ENCODE data around the gene RNLS.

RNLS gene

DNA sequence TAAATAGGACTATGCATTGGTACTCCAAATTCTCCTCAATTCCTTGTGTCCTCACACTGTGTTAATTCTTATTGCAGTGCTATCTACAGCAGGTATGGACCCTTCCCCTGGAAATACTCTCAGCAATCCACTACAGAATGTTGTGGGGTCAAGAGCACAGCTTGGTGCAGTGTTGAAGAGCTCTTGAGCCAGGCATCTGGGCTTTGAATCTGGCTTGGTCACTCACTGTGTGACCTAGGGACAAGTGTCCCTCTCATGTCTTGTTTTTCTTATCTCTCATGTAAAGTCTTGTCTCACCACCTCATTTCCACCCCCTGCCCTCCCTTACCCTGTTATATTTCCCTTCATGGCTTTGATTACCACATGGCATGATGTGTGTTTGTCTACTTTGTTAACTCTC, 159.4 kb downstream of the RNLS start:
- no peak for DNase-seq

GRCh38 chr10:88421590-88421989, 161.5 kb downstream of the RNLS start:
- DNase-seq: no peak

DNA sequence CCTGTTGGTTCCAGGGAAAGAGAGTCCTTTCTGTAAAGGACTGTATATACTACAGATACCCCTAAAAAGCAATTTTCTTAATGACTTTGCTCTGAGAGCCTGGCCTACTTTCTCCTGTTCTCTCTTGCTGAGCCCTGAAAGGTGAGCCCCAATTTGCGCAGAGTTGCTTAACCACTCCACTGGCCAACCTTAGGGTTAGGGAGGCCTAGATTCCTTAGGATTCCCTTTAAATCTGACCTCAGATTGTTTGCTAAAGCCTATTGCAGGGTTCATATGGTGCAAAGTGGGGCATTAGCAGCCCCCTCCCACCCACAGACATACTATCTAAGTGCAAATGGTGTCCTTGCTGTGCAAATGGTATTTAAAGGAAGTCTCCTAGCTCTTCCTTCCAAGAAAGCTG, 164.2 kb downstream of the RNLS start:
- DNase-seq: no peak

DNA sequence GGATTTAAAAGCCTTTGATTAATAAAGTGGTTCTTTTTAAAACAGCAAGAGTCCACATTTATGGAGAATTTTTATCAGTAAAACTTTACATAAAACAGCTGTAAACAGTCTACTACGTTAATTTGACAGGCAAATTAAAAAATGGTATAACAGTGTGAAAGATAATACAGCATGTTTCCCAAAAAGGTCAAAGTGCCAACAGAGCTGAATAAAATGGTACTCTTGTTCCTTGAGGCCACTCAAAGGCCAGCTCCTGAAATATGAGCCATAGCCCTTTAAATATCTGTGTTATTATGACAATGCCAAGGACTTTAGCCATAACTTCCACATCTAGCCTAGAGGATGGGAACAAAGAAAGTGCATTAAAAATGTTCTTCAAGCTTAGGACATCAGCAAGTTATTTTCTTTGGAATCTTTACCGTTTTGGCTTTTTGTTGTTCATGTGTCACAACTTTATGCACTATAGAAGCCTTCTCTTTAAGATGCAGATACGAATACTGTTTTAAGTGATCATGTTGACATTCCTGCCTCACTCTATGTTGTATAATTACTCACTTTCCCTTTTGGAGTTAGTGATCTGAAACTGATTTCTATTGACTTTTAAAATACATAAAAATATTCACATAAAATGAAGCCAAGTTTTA, 165.6 kb downstream of the RNLS start:
- DNase-seq: no peak

DNA sequence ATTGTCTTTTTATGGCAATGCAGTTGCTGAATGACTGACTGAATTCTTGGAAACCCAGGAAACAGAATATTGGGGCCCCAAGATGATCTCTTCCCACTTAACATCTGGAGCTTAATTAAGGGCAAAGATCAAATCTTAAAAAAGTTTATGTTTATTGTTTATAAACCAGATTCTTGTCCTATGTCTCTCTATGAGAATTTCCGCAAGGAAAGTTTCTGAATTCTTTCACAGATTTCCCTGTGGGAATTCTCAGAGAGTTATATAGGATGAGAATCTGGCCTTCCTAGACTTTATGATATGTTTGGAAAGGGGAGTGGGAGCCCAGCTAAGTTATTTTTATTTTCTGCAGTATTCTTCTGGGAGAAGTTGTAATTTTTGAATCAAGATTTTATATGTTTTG, 166.3 kb downstream of the RNLS start:
- no peak for DNase-seq

GRCh38 chr10:88415533-88416130, 167.5 kb downstream of the RNLS start:
- DNase-seq: no peak

DNA sequence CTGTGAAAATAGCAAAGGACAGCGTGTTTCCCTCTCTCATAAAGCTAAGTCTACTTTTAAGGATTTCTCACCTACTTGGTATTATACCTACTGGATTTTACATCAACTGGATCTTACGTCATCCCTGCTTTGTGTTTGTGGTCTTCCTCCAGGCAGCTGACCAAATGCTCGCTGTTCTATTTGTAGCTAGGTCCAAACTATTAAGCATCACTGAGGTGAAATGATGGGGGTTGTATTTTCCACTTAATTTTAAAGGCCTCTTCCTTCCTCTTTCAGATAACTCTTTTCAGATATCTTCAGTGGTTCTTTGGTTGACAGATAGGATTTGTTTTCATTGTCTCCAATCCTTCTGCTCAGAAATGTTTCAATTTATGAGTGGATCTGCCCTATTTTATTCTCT, 169.7 kb downstream of the RNLS start:
- DNase-seq: no peak

GRCh38 chr10:88411772-88412349, 171.3 kb downstream of the RNLS start:
- DNase-seq: no peak

DNA sequence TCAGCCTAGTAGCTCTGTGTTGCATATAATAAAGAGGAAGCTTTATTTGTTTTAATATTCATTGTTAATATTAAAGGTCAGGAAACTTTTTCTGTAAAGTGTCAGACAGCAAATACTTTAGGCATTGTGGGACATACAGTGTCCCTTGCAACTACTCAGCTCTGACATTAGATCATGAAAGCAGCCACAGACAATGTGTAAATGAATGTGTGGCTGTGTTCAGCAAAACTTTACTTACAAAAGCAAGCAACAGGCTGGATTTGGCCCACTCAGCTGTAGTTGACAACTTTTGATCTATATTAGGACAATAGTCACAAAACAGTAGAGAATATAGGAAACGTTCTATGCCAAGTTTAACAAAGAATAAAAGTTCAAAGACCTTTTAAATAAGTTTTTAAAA, 173.3 kb downstream of the RNLS start:
- no peak for DNase-seq

- DNase-seq: no peak
Measured at GRCh38 chr10:88409236-88409635, 173.9 kb downstream of the RNLS start.

DNA sequence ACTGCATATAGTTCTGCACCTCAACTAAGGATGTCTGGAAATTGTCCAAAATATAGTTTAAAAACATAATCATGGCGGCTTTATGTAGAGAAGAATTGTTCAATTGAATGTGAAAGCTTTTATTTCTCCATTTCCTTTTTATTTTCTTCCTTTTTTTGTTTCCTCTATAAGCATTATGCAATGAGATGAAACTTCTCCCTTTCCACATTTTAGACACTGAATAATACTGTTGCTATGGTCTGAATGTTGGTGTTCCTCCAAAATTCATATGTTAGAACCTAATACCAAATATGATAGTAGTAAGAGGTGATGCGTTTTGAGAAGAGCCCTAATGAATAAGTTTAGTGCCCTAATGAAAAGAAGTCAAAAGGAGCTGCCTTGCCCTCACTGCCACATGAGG, 175.0 kb downstream of the RNLS start:
- DNase-seq: no peak

- DNase-seq: no peak
Measured at GRCh38 chr10:88404133-88404532, 179.0 kb downstream of the RNLS start.

DNA sequence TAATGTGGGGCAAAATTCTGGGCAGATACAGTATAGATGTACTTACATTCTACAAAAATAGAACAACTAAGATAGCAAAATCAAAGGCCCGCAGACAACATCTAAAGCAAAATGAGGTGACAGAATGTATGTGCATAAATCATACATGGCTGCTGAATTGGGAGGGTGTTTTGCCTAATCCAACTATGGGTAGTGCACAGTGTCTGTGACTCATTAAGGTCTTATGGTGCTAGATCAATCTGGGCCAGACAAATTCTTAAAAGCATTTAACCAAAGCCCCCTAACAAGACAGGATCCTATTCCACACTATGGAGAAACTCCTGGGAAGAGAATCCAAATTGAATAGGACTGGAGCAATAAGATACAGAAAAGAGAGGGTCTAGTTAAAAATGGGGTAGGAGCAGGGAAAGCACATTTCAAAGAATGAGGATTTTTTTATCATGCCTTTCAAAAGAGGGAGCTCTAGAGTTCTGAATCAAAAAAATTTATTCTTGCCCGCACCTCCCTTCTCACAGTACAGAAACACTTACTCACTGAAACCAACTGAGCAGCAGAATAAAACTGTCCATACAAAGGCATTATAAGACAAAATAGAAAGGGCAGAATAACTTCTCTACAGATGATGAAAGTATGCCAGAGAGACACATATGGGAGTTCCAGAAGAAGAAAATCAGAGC, 181.3 kb downstream of the RNLS start:
- DNase-seq: peak; percentile 38

GRCh38 chr10:88399240-88399639, 183.9 kb downstream of the RNLS start:
- no peak for DNase-seq

GRCh38 chr10:88395677-88396076, 187.4 kb downstream of the RNLS start:
- no peak for DNase-seq

DNA sequence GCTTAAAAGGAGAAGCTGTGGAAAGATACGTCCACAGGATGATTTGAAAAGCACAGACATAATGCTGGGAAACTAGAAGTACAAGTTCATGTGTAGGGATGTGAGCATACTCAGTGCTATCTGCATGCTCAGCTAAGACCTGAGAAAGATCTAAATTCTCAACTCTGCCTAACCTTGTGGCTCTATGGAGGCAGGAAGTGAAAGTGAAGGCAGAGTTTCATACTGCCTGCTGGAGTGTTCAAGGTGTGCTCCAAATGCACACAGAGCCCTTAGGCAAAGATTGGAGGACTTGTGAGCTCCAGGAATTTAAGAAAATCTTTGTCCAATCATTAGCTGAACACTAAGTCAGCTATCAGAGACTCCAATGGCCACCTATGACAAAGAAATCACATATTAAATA, 190.9 kb downstream of the RNLS start:
- DNase-seq: no peak

GRCh38 chr10:88390041-88390440, 193.1 kb downstream of the RNLS start:
- DNase-seq: no peak

GRCh38 chr10:88389456-88389855, 193.7 kb downstream of the RNLS start:
- DNase-seq: peak; percentile 64

DNA sequence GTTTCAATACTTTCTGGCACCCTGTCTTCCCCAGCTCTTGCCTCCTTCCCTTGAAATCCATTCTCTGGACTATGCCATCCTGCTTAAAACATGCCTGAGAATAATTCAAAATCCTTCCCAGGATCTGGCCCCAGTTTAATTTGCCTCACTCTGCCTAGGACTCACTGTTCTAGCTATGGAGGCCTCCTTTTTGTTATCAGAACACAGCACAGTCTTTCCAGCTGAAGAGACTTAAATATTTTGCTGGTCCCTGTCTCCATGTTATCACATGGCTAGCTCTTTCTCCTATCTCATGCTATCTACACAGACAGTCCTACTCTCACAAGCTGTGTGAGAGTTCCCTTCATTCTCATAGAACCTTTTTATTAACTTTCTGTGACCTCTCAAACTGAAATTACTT, 194.8 kb downstream of the RNLS start:
- no peak for DNase-seq

DNA sequence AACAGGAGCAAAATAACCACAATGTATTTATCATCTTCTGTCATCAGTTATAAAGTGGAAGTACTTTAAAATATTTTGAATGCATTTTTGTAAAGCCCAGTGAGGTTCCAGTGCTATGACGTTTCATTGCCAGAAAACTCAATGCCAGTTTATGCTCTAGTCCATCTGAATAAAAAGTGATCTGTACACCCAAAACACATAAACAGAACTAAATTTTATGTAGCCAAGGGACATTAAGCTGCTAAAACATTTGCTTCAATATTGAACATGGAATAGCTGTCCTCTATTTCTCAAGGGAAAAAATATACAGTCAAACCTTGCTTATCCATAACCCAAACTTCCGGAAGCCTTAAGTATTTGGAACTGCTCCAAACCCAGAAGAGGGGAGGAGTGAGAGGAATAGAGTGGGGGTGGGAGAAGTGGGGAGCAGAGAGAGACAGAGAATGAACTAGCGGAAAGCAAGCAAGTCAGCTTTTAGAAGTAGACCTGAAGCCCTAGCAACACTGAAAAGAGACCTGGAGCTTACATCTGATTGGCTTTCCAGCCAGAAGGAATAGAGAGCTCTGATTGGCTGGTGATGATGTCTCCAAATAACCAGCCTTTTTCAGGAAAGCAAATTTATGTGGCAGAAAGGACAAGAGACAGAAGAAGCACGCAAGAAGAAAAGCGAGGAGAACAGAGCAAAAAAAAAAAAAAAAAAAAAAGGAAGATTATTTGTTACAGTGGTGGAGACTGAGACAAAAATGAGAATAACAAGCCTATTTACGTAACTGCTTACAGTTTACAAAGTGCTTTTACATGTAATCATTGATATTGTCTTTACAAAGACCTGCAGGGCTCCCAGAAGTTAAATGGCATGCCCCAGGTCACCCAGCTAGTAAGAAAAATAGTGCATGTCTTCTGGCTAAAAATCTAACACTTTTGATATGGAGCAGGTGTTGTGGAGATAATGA, 196.0 kb downstream of the RNLS start:
- peak; percentile 93 for DNase-seq

DNA sequence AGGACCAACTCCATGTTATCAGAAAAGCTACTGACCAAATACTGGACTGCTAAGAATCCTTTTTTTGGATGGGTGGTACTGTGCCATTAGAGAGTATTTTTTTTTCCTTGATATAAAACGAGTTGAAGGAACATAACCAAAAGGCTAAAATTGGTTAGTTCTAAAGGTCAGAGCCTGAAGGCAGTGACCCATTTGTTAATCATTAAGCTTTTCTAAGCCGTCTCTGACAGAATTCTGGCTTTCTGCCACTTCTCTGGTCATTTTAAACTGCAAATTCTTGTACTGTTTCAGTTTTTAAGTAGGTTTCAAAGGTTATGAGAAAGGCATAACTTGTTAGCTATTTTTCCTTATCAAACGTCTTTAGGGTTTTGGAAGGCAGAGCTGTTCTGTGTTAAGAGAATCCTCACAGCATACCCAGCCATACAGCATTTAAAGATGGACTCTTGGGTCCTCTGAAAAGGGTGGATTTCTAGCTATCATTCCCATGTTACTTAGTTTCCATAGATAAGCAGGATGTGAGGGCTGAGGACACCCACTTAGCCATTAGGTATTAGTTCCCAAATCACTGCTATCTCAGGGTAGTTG, 196.8 kb downstream of the RNLS start:
- peak; percentile 56 for DNase-seq

DNA sequence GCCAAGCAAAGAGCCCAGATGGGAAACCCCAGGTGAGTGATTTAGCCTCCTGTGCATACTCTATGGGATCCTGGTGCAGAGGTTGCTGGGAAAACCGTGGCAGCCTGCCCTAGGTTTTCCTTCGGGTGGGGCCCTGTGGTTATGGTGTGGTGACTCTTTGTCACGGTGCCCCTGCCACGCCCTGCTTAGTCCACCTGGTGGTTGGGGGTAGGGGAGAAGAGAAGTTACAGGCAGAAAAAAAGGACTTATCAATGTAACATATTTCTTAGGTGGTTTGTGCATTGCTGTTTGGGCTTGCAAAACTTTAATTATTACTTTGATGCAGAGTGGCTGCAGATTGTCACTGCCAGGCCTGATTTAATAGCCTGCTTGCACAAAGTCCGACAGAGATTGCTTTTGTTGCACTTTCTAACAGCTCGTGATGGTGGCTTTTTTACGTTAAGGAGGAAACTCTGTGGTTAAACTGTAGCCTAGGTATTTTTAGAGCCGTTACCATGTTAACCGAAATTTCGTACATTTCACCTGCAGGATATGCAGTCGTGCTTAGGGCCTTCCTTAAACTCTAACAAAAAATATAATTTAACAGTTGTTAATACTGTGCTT, 197.4 kb downstream of the RNLS start:
- peak; percentile 40 for DNase-seq
